ENCODE results near the gene LAMC2. TPM values are rescaled to one million over a fixed set of nuclear protein-coding genes. Genes with fewer than 3 reads are reported as not detected.

Gene LAMC2
- polyA plus RNA-seq, 3 donors = not detected

DNA sequence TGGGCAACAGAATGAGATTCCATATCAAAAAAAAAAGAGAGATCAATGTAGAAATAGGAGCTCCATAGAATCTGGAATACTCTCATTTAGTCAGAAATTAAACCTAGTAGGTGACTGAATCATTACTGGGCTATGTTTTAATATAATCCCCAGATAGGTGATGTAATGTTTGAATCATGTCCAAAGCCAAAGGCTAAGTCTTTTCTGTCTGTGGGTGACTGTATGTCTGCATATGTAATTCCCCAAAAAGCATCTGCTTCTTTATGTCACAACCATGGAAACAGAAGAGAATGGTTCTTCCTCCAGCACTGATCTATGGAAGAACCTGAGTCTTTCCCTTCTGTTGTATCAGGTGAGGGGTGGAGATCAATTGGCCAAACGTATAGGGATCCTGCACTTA, 5.8 kb downstream of the LAMC2 start:
- Mint-ChIP-seq H3K4me3 (no peak overlapping the region), H3K4me1 (peaks cover 3% of the 10 kb centered on the region), H3K27ac (no peak overlapping the region), H3K36me3 (no peaks in the 10 kb centered on the region), H3K9me3 (peaks cover 0 to 2% (median 0%) of the 10 kb centered on the region in 7 donors), H3K27me3 (ENCODE audit: low read depth in 3 of 3) (peaks cover 12 to 22% (median 19%) of the 10 kb centered on the region in 3 donors)
- Histone ChIP-seq H3K36me3 (replicated peaks in 1 of 2; ENCODE audit: control insufficient read depth in 1 of 2, insufficient read depth in 2 of 2, low read length in 2 of 2) (no peaks in the 10 kb centered on the region), H3K4me1 (ENCODE audit: control insufficient read depth in 1 of 2, insufficient read depth in 2 of 2, low read length in 2 of 2) (no peaks in the 10 kb centered on the region), H3K4me3 (replicated peaks in 1 of 3; ENCODE audit: low read depth in 2 of 3, low read length in 3 of 3) (no peak overlapping the region), H3K4me2 (replicated peaks; ENCODE audit: extremely low read depth, low read length, poor library complexity, severe bottlenecking) (no peak overlapping the region), H3K27me3 (ENCODE audit: control insufficient read depth in 2 of 2, insufficient read depth in 2 of 2, low read length in 2 of 2) (peaks cover 16 to 24% of the 10 kb centered on the region in 2 donors), H4K20me1 (ENCODE audit: insufficient read depth, low read length) (no peaks in the 10 kb centered on the region), H3K27ac (ENCODE audit: low read depth in 1 of 2, low read length in 2 of 2) (no peak overlapping the region), H3K9me3 (replicated peaks in 1 of 2; ENCODE audit: control insufficient read depth in 1 of 2, insufficient read depth in 1 of 2, low read length in 2 of 2) (no peaks in the 10 kb centered on the region), H2AFZ (ENCODE audit: insufficient read depth, low read depth, low read length, poor library complexity, severe bottlenecking) (no peak overlapping the region), H3K79me2 (ENCODE audit: insufficient read depth, low read length) (no peaks in the 10 kb centered on the region), H3K9ac (ENCODE audit: insufficient read depth, low read length, poor library complexity, severe bottlenecking) (no peak overlapping the region)
- no peak for DNase-seq
- TF ChIP-seq, protein P1, sequence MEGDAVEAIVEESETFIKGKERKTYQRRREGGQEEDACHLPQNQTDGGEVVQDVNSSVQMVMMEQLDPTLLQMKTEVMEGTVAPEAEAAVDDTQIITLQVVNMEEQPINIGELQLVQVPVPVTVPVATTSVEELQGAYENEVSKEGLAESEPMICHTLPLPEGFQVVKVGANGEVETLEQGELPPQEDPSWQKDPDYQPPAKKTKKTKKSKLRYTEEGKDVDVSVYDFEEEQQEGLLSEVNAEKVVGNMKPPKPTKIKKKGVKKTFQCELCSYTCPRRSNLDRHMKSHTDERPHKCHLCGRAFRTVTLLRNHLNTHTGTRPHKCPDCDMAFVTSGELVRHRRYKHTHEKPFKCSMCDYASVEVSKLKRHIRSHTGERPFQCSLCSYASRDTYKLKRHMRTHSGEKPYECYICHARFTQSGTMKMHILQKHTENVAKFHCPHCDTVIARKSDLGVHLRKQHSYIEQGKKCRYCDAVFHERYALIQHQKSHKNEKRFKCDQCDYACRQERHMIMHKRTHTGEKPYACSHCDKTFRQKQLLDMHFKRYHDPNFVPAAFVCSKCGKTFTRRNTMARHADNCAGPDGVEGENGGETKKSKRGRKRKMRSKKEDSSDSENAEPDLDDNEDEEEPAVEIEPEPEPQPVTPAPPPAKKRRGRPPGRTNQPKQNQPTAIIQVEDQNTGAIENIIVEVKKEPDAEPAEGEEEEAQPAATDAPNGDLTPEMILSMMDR (IDR thresholded peaks at IDR 0.05) = no peak
- intact Hi-C loops (cut with micrococcal nuclease) = no loop called here
- WGBS (ENCODE audit: insufficient coverage) = no CpG with 5 or more reads among the region's 1 CpG

- Histone ChIP-seq H3K79me2 (ENCODE audit: insufficient read depth, low read length) (no peaks in the 10 kb centered on the region), H3K4me1 (ENCODE audit: control insufficient read depth in 1 of 2, insufficient read depth in 2 of 2, low read length in 2 of 2) (no peaks in the 10 kb centered on the region), H3K9ac (ENCODE audit: insufficient read depth, low read length, poor library complexity, severe bottlenecking) (no peak overlapping the region), H3K27ac (ENCODE audit: low read depth in 1 of 2, low read length in 2 of 2) (no peak overlapping the region), H2AFZ (ENCODE audit: insufficient read depth, low read depth, low read length, poor library complexity, severe bottlenecking) (no peak overlapping the region), H3K4me3 (replicated peaks in 1 of 3; ENCODE audit: low read depth in 2 of 3, low read length in 3 of 3) (no peak overlapping the region), H3K36me3 (replicated peaks in 1 of 2; ENCODE audit: control insufficient read depth in 1 of 2, insufficient read depth in 2 of 2, low read length in 2 of 2) (no peaks in the 10 kb centered on the region), H3K4me2 (replicated peaks; ENCODE audit: extremely low read depth, low read length, poor library complexity, severe bottlenecking) (no peak overlapping the region), H4K20me1 (ENCODE audit: insufficient read depth, low read length) (no peaks in the 10 kb centered on the region), H3K9me3 (replicated peaks in 1 of 2; ENCODE audit: control insufficient read depth in 1 of 2, insufficient read depth in 1 of 2, low read length in 2 of 2) (no peaks in the 10 kb centered on the region), H3K27me3 (ENCODE audit: control insufficient read depth in 2 of 2, insufficient read depth in 2 of 2, low read length in 2 of 2) (peaks cover 0 to 8% of the 10 kb centered on the region in 2 donors)
- intact Hi-C loops (cut with micrococcal nuclease) = no loop called here
- DNase-seq = no peak
- H3K4me1 Mint-ChIP-seq = peaks cover 3% of the 10 kb centered on the region
- H3K27ac Mint-ChIP-seq = no peak overlapping the region
- peaks cover 0 to 3% (median 0%) of the 10 kb centered on the region in 7 donors for H3K9me3 Mint-ChIP-seq
- peaks cover 3 to 22% (median 15%) of the 10 kb centered on the region in 3 donors for H3K27me3 Mint-ChIP-seq (ENCODE audit: low read depth in 3 of 3)
- TF ChIP-seq, protein P1 (IDR thresholded peaks at IDR 0.05) = no peak
- no peaks in the 10 kb centered on the region for H3K36me3 Mint-ChIP-seq
- no peak overlapping the region for H3K4me3 Mint-ChIP-seq
- no CpG with 5 or more reads among the region's 4 CpGs for WGBS (ENCODE audit: insufficient coverage)
Observed at GRCh38 chr1:183193963-183194525, 8.0 kb downstream of the LAMC2 start.
